Ectodermal cell (in vitro differentiated cells): ENCODE data around the gene COG4.

Source experiments
- H3K27ac ChIP-seq: 2 replicates; pipeline ENCODE4 v1.7.0; 2013; ENCODE audit warnings: mild to moderate bottlenecking, low read depth, low read length; ENCODE audit not compliant: insufficient read depth, poor library complexity, severe bottlenecking
- H3K27me3 ChIP-seq: 2 replicates; pipeline ENCODE4 v1.7.0; 2013; ENCODE audit warnings: mild to moderate bottlenecking, low read length; ENCODE audit not compliant: insufficient read depth, control insufficient read depth, poor library complexity, severe bottlenecking
- H3K36me3 ChIP-seq: one replicate; pipeline ENCODE4 v1.7.0; 2013; ENCODE audit warnings: low read length; ENCODE audit not compliant: control insufficient read depth, insufficient read depth
- H3K4me1 ChIP-seq: one replicate; pipeline ENCODE4 v1.7.0; 2013; ENCODE audit warnings: low read length; ENCODE audit not compliant: control insufficient read depth, insufficient read depth
- H3K4me3 ChIP-seq: 2 replicates; pipeline ENCODE4 v1.7.0; 2013; ENCODE audit warnings: low read depth, low read length, control low read depth; ENCODE audit not compliant: insufficient read depth
- H3K9me3 ChIP-seq: 2 replicates; pipeline ENCODE4 v1.7.0; 2013; ENCODE audit warnings: mild to moderate bottlenecking, low read length, moderate library complexity; ENCODE audit not compliant: control insufficient read depth
- WGBS, 2 experiments: methylation state at CpG; one replicate each; pipeline ENCODE4 v1.1.7; 2013; ENCODE audit warnings: missing lambda C conversion rate in 2 of 2; 5-methylcytosine and 5-hydroxymethylcytosine counted together

Gene COG4

GRCh38 chr16:70448075-70448474 lies 75.3 kb downstream of the COG4 start:
- 89 to 91% methylated on average over 6 of the region's 6 CpGs for WGBS, 2 experiments
- H3K4me3 ChIP-seq: no peak overlapping the region
- H3K9me3 ChIP-seq: no peaks in the 10 kb centered on the region
- H3K27ac ChIP-seq: no peak overlapping the region
- no peaks in the 10 kb centered on the region for H3K4me1 ChIP-seq
- H3K36me3 ChIP-seq: no peaks in the 10 kb centered on the region
- H3K27me3 ChIP-seq: no peaks in the 10 kb centered on the region

- H3K27ac ChIP-seq: no peak overlapping the region
- H3K9me3 ChIP-seq: no peaks in the 10 kb centered on the region
- WGBS, 2 experiments: 94 to 95% methylated on average over 4 of the region's 4 CpGs
- H3K4me1 ChIP-seq: peaks cover 7% of the 10 kb centered on the region
- no peaks in the 10 kb centered on the region for H3K36me3 ChIP-seq
- no peaks in the 10 kb centered on the region for H3K27me3 ChIP-seq
- H3K4me3 ChIP-seq: no peak overlapping the region
Observed at GRCh38 chr16:70444249-70445063, 78.9 kb downstream of the COG4 start.

GRCh38 chr16:70442344-70442743 lies 81.0 kb downstream of the COG4 start:
- no peak overlapping the region for H3K27ac ChIP-seq
- WGBS, 2 experiments: 94 to 96% methylated on average over 7 of the region's 7 CpGs
- no peaks in the 10 kb centered on the region for H3K27me3 ChIP-seq
- H3K4me1 ChIP-seq: peaks cover 11% of the 10 kb centered on the region
- H3K36me3 ChIP-seq: no peaks in the 10 kb centered on the region
- no peaks in the 10 kb centered on the region for H3K9me3 ChIP-seq
- no peak overlapping the region for H3K4me3 ChIP-seq

- Histone ChIP-seq H3K4me1 (peaks cover 20% of the 10 kb centered on the region), H3K9me3 (no peaks in the 10 kb centered on the region), H3K36me3 (no peaks in the 10 kb centered on the region), H3K27ac (no peak overlapping the region), H3K27me3 (no peaks in the 10 kb centered on the region), H3K4me3 (no peak overlapping the region)
- 91 to 92% methylated on average over 8 of the region's 8 CpGs for WGBS, 2 experiments
Observed at GRCh38 chr16:70441406-70441990, 81.9 kb downstream of the COG4 start.

- no peaks in the 10 kb centered on the region for H3K36me3 ChIP-seq
- WGBS, 2 experiments: 83 to 84% methylated on average over 11 of the region's 11 CpGs
- H3K9me3 ChIP-seq: no peaks in the 10 kb centered on the region
- H3K4me1 ChIP-seq: peaks cover 20% of the 10 kb centered on the region
- H3K4me3 ChIP-seq: peak overlapping the region; percentile 61
- H3K27ac ChIP-seq: no peak overlapping the region
- no peaks in the 10 kb centered on the region for H3K27me3 ChIP-seq
Observed at GRCh38 chr16:70440009-70440692, 83.2 kb downstream of the COG4 start.

GRCh38 chr16:70438969-70439862 lies 84.1 kb downstream of the COG4 start, which contains the start of gene ST3GAL2:
ST3GAL2 (minus strand) TSS chr16:70439100; CDS start chr16:70398530, 40,570 bp downstream.
- no peaks in the 10 kb centered on the region for H3K9me3 ChIP-seq
- H3K4me1 ChIP-seq: peaks cover 20% of the 10 kb centered on the region
- no peaks in the 10 kb centered on the region for H3K27me3 ChIP-seq
- peak within 1 kb of the TSS; percentile 30 for H3K27ac ChIP-seq
- 1 to 2% methylated on average over 80 to 85 of the region's 86 CpGs for WGBS, 2 experiments
- peaks cover 5% of the 10 kb centered on the region for H3K36me3 ChIP-seq
- peak within 1 kb of the TSS; percentile 61 for H3K4me3 ChIP-seq

- Histone ChIP-seq H3K9me3 (no peaks in the 10 kb centered on the region), H3K4me3 (peak overlapping the region; percentile 61), H3K27me3 (no peaks in the 10 kb centered on the region), H3K36me3 (peaks cover 5% of the 10 kb centered on the region), H3K27ac (no peak overlapping the region), H3K4me1 (peaks cover 22% of the 10 kb centered on the region)
- 0 to 1% methylated on average over 39 of the region's 39 CpGs for WGBS, 2 experiments
Observed at GRCh38 chr16:70438585-70438968, 84.8 kb downstream of the COG4 start.

- 9 to 11% methylated on average over 22 of the region's 22 CpGs for WGBS, 2 experiments
- Histone ChIP-seq H3K27me3 (no peaks in the 10 kb centered on the region), H3K36me3 (peaks cover 5% of the 10 kb centered on the region), H3K27ac (no peak overlapping the region), H3K9me3 (no peaks in the 10 kb centered on the region), H3K4me3 (peak overlapping the region; percentile 61), H3K4me1 (peaks cover 29% of the 10 kb centered on the region)
Observed at GRCh38 chr16:70437582-70438557, 85.5 kb downstream of the COG4 start.

- H3K4me3 ChIP-seq: peak overlapping the region; percentile 61
- H3K27ac ChIP-seq: no peak overlapping the region
- H3K27me3 ChIP-seq: no peaks in the 10 kb centered on the region
- H3K4me1 ChIP-seq: peaks cover 31% of the 10 kb centered on the region
- H3K9me3 ChIP-seq: no peaks in the 10 kb centered on the region
- peaks cover 5% of the 10 kb centered on the region for H3K36me3 ChIP-seq
- 15 to 16% methylated on average over 4 to 5 of the region's 5 CpGs for WGBS, 2 experiments
Observed at GRCh38 chr16:70437017-70437581, 86.3 kb downstream of the COG4 start.
